Activated CD4-positive, alpha-beta T cell treated with anti-CD3 and anti-CD28 coated beads, Interleukin-2, amount 50 U/mL, for 48 hours (primary cell): Measurements from ENCODE around the gene ARL8B.

Source experiments
- DNase-seq, 2 experiments: peaks; one replicate each; pipeline ENCODE4 v3.0.0-alpha.2; 2020

The ARL8B gene

DNA sequence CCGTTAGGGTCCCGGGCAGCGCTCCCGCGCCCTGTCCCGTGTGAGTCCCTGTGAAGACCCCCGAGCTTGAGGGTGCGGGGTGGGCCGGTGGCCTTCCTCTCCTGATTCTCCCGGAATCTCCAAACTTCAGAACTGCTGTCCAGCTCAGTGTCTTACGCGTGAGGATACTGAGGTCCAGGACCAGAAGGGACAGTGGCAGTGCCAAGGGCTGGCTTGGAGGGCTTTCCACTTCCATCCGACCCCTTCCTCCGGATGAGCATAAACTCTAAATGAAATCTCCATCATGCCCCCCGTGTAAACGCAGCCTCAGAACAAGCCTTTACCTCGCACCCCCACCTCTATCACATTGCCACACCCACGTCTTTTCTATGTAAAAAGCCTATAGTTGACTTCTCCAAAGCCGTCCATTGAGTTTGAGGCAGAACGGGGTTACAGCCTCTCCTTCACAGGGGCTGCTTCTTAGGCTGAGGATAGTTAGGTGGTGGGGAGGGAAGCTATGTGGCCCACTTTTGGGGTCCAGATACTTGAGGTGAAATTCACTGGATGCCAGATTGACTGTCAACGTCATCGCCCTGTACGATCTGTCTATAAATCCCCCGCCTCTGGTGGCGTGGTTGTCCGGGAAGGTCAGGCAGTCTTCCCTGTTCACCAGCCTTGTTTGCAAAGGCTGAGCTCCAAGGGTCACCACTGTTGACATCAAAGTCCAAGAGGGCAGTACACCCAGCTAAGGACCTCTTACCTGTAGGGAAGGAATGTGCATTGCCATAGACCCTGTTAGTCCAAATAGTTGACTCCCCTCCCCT, 66.5 kb downstream of the ARL8B start:
- DNase-seq = peak; percentile 45 to 53

DNA sequence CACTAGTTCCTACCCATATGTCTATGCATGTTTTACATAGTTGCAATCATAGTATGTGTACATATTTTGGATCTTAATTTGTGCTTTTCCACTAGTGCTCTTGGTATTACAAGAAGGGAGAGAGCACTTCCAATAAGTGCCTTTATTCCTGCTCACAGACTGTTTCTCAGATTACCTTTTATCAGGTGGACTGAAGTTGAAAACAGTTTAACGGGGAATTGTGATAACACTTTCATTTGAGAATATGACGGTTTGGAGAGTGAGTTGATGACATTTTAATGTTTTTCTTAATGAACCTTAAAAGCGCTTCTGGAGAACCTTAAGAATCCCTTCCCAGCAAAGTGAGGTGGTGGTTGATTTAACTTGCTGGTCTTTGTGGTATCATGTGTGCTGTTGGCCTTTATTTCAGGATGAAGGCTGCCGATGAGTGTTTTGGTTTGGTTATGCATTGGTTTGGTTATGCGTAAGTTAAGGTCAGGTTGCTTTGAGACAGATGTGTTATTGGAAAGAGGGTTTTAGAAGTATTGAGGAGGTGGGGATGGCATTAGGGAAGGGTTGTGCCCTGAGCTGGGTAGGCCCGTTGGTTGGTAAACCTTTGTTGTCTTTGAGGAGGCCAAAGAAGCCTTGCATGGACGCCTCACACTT, 68.2 kb downstream of the ARL8B start:
- DNase-seq = peak in 1 of 2 experiments; percentile 43

- no peak for DNase-seq
These were observed 69.6 kb downstream of the ARL8B start for GRCh38 chr3:5191555-5192304.

GRCh38 chr3:5192571-5193365, 70.7 kb downstream of the ARL8B start:
- DNase-seq = peak; percentile 46 to 68

DNA sequence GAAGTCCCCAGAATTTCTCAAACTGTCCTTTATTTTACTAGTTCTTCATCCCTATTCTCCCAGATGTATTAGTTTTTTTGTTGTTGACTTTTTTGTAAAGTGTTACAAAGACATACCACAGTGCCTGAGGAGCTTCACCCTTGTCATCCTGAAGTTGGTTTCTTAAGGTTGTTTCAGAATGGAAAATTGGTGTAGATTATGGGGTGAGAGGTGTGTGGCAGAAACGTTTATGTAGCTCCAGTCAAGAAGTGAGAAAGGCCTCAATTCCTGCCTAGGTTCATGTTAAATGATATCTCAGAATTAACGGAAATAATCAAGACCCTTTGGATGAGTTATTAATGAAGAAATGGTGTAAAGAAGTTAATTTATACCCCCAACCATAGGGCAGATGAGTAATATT, 72.2 kb downstream of the ARL8B start:
- no peak for DNase-seq

GRCh38 chr3:5194801-5195509, 72.9 kb downstream of the ARL8B start:
- DNase-seq = no peak

- peak; percentile 48 to 60 for DNase-seq
These were observed 73.5 kb downstream of the ARL8B start for GRCh38 chr3:5195605-5196004.

GRCh38 chr3:5197022-5197421, 74.9 kb downstream of the ARL8B start:
- no peak for DNase-seq

DNA sequence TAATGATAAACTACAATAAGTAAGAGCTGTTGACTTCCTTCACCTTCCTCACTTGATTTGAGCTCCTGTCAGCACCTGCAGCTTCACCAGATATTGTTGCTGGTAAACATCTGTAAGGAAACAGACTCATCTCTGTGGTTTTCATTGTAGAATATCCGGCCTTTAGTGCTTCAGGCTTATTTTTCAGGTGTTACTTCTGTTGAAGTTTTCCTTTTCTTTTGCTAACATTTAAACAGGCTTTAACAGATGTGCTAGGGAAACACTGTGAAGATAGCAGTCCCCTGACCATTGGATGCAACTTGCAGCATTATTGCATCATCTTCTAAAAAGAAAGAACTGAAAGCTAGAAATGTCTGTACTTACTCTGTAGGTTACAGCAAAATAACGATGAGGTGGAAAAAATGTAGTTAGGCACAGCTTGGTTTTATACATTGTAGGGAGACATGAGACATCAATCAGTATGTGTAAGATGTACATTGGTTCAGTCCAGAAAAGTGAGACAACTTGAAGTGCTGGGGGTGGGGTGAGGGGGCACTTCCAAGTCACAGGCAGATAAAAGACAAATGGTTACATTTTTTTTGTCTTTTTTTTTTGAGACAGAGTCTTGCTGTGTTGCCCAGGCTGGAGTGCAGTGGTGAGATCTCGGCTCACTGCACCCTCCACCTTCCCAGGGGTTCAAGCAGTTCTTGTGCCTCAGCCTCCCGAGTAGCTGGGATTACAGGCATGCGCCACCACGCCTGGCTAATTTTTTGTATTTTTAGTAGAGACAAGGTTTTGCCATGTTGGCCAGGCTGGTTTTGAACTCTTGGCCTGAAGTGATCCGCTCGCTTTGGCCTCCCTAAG, 75.6 kb downstream of the ARL8B start:
- DNase-seq = peak; percentile 38 to 44

GRCh38 chr3:5198313-5198677, 76.2 kb downstream of the ARL8B start:
- DNase-seq = no peak

DNA sequence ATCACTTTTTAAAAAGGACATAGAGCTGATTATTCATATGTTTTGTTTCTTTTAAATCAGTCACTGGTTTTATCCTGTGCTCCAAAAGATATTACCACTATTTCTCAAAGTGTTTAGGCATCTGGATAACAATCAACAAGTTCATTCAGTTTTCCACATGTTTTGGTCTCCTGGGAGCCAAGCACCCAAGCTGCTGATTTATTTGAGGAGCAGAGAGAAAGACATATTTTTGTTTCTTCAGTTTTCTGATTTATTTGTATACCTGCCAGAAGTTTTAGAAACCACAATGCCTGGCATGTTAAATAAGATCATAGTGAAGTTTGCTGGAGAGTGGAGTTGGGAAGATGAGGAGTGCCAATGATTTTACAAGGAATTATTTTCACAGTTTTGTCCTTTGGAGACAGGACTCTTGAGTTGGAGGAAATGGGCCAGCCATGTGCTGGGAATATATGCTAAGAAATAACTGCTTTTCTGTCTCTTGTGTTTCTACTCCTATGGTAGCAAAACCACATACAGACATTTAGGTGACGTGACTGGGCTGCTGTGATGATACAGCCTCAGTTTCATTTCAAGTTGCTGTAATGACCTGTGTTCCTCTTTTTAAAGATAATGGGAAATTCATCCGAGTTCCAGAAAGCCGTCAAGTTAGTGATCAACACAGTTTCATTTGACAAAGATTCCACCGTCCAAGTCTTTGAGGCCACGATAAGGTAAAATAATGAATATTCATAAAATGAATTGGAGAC, 77.1 kb downstream of the ARL8B start:
- DNase-seq = peak in 1 of 2 experiments; percentile 51

GRCh38 chr3:5201536-5201935, 79.4 kb downstream of the ARL8B start:
- no peak for DNase-seq

DNA sequence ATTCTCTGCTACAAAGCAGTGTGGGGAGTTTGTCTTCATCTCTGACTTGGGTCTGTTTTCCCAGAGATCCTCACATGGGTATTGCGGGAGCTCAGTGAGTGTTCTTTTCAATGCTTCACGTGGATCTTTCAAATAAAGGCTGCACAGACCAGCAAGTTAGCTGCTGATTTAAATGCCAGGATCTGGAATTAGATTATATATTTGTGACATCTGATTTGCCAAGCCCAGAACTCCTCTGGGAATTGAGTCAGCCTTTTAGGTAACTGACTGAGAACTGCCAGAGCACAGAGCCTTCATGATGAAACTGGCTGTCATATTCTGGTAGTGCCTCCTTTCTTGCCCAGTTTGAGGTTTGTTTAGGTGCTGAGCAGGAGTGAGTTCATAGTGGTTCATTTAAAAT, 80.1 kb downstream of the ARL8B start:
- no peak for DNase-seq

GRCh38 chr3:5205165-5205941, 83.3 kb downstream of the ARL8B start:
- peak; percentile 56 to 67 for DNase-seq

DNA sequence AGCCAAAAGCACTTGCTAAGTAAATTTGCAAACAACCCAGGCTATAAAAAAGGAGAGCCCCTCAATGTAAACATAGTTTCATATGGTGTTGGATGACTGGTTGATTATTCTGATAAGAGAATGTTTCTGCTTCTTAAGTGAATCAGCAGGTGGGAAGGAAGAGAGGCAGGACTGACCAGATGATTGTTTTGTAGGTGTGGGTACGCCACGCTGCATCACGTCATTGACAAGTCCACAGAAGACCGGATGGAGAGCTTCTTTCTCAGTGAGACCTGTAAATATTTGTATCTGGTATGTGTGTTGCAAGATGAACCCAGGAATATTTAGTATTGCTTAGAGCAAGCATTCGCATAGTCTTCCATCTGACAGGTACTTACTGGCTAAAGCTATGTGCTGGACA, 88.8 kb downstream of the ARL8B start:
- no peak for DNase-seq

DNA sequence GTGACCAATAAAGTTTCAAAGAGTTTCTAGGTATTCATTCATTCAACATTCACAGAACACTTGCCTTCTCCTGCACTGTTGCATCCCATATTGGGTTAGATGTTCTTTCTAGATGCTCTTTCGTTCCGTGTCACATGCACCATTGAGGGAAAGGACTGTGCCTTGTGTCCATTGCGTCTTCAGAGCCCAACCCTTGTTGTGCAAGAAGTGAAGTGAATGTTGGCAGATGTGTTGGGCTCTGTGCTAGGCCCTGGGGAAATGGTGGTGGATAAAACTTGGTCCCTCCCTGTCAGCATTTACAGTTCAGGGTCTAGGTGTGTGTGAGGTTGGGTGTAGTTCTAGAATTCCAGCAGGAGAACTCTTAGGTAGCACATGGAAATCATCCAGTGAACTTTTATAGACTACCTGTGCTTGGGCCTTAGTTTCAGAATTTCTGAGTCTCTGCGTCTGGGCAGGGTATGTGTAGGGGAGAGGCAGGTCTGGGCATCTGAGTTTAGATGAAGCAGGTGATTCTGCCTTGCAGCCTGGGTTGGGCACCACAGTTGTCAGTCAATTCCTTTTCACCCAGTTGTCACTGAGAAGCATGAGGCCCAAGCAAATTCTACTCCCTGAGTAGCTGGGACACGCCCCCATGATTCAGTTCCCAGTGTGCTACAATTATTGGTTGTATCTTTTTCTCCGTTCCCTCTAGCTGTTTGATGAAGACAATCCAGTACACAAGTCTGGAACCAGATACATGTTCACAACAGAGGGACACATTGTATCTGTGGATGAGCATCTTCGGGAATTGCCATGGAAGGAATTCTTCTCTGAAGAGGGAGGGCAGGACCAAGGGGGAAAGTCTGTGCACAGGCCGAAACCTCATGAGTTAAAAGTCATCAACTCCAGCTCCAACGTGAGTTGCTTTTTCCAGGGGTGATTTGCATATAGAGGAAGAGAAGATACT, 90.8 kb downstream of the ARL8B start:
- DNase-seq = no peak

- no peak for DNase-seq
These were observed 91.5 kb downstream of the ARL8B start for GRCh38 chr3:5213574-5213966.

DNA sequence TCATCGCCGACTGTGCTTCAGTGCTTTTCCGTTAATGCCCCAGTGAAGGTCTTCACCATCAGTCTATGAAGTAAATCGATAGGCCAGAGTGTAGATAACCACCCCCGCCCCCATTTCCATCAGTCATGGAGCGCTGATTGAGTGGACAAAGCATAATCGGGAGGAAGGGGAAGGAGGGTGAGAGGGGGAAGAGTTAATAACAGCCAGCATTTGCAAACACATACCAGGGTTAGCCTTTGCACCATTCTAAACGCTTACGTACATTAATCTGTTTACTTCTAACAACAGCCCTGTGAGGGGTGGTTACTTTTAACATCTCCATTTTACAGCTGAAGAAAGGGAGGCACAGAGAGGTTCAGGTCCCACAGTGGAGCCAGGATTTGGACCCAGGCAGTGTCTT, 92.3 kb downstream of the ARL8B start:
- DNase-seq = no peak
